SU-DHL-6 (cell line): Measurements from ENCODE around the gene TNFRSF4.

Experiments used
- EZH2phosphoT487 ChIP-seq: fragments of 200-600 bp; sonication (generic), shearing (Covaris generic); conservative IDR thresholded peaks from 2 replicates; pipeline ENCODE4 v1.6.1; 2018; ENCODE audit warnings: mild to moderate bottlenecking, antibody characterized with exemption, low read length, moderate library complexity, mixed read lengths
- TF ChIP-seq, protein P1 (sequence below): fragments of 200-600 bp; sonication (generic); IDR thresholded peaks from one replicate; pipeline ENCODE4 v1.5.1; 2017; ENCODE audit warnings: antibody characterized with exemption, mild to moderate bottlenecking, low read length, moderate library complexity; ENCODE audit not compliant: insufficient read depth, poor library complexity, severe bottlenecking

DNA sequence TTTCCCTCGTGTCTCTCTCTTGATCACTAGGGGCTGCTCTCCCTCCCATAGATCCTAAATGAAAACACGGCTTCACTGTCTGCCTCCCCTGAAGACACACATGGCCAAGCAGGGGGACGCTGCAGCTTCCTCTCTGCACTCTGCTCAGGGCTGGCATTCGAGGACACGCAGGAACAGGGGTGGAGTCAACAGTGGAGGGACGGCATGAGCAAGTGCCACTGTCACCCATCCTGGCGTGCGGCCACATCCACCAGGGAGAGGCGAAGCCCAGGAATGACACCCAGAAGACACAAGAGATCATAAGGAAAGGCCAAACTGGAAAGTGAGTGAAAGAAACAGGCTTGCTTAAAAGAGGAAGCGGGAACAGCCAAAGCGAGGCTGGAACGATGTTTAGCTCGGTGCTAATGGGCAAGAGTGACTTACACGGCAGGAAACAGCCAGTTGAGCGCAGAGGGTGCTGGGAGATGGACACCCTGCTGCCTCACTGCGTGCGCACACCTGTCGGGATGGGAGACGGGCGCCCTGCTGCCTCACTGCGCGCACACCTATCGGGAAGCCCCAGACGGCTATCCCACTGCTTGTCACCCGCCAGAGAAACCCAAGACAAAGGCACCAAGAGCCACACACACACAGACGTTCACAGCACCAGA lies 46.1 kb upstream of the TNFRSF4 start:
- no peak for TF ChIP-seq EZH2phosphoT487
- TF ChIP-seq, protein P1, sequence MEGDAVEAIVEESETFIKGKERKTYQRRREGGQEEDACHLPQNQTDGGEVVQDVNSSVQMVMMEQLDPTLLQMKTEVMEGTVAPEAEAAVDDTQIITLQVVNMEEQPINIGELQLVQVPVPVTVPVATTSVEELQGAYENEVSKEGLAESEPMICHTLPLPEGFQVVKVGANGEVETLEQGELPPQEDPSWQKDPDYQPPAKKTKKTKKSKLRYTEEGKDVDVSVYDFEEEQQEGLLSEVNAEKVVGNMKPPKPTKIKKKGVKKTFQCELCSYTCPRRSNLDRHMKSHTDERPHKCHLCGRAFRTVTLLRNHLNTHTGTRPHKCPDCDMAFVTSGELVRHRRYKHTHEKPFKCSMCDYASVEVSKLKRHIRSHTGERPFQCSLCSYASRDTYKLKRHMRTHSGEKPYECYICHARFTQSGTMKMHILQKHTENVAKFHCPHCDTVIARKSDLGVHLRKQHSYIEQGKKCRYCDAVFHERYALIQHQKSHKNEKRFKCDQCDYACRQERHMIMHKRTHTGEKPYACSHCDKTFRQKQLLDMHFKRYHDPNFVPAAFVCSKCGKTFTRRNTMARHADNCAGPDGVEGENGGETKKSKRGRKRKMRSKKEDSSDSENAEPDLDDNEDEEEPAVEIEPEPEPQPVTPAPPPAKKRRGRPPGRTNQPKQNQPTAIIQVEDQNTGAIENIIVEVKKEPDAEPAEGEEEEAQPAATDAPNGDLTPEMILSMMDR, result no peak
